ENCODE results near the gene TOPBP1.
"Not testable (repeated sequence)": the region's sequence is repeated elsewhere in the genome, so short reads cannot be mapped to it uniquely, and the experiment has no call there.

The TOPBP1 gene

DNA sequence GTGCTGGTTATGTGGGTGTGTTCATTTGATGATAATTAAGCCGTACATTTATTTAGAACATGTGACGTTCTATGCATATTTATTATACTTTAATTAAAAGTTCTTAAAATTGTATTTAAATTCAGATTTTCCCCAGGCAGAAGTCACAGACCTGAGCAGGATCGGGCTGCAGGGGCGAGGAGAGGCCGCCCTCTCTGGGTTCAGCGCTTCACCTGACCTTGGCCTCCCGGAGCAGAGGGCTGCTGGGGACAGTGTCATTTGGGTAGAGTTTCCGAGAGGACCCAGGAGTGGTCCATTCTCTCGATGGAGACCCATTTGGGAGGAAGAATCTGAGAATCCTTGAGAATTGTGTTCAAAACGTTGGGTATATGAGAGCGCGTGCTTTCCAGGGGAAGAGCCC is 12.0 kb upstream of the TOPBP1 start:
- no peak for DNase-seq

DNA sequence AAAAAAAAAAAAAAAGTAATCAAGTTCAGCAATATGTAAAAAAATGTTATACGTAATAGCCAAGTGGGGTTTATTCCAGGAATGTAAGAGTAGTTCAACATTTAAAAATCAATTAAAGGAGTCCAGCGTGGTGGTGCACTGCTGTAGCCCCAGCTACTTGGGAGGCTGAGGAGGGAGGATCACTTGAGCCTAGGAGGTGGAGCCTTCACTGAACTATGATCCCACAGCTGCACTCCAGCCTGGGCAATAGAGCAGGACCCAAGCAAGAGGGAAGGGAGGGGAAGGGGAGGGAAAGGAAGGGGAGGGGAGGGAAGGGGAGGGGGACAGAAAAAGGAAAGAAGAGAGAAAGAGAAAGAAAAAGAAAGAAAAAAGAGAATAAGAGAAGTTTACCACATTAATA is 10.7 kb upstream of the TOPBP1 start:
- no peak for DNase-seq

DNA sequence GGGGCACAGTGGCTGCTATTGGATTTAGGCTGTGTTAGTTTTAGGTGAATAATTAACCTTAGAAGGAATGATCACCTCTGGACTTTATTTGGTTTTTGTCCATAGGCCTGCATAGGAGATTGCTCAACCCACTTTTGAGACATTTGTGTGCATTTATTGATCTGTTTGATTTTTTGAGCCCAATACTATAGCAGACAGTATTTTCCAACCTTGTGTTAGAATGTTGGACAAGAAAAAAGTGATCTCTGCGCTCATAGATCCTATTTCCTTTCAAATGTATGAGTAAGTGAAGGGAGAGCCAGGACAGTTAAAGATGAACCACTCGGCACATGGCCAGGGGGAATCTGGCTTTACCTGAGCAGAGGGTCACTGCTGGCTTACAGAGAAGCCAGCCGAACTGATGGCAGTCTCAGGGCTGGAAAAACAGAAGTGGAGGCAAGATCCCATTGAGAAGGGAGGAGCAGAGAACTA is 8.8 kb upstream of the TOPBP1 start:
- DNase-seq: no peak

DNA sequence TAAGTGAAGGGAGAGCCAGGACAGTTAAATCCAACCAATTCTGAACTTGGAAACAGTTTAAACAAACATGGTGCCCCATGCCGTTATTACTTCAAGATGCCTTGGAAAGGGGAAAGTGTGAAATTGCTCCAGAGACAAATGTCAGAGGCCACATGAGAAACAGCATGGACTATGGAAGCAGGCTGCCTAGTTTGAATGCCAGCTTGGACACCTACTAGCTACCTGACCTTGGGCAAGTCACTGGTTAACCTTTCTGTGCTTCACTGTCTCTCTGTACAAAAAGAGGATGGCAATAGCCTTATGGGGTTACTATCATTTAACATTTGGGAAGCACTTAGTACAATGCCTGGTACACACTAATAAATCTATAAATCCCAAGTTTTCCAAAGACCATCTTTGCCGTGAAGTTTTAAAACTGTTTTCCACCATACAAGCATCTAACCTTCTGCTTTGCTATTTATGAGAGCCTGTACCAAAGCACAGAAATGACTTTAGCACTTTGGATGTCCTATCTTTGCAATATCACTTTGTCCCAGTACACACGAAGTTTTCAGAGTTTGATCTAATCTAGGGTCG is 8.3 kb upstream of the TOPBP1 start:
- no peak for DNase-seq

DNA sequence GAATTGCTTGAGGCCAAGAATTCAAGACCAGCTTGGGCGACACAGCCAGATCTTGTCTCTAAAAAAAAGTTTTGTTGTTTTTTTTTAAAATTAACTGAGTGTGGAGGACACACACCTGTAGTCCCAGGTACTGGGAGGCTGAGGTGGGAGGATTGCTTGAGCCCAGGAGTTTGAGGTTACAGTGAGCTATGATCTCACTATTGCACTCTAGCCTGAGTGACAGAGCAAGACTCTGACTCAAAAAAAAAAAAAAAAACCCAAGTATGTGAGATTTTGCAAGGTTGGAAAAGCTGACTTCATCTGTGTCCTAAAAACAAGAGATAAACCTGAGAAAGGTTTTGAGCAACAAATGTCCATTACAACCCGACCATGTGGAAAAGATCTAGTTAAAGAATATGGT is 5.4 kb upstream of the TOPBP1 start:
- no peak for DNase-seq

DNA sequence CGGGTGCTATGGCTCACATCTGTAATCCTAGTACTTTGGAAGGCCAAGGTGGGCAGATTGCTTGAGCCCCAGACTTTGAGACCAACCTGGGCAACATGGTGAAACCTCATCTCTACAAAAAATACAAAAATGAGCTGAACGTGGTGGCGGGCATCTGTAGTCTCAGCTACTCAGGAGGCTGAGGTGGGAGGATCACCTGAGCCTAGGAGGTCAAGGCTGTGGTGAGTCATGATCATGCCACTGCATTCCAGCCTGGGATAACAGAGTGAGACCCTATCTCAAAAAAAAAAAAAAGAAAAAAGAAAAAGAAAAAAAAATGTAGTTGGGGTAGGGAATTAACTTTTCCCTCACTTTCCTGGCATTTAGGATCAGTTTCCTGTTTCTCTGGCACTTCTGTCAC is 3.4 kb upstream of the TOPBP1 start:
- not testable (repeated sequence) for DNase-seq

DNA sequence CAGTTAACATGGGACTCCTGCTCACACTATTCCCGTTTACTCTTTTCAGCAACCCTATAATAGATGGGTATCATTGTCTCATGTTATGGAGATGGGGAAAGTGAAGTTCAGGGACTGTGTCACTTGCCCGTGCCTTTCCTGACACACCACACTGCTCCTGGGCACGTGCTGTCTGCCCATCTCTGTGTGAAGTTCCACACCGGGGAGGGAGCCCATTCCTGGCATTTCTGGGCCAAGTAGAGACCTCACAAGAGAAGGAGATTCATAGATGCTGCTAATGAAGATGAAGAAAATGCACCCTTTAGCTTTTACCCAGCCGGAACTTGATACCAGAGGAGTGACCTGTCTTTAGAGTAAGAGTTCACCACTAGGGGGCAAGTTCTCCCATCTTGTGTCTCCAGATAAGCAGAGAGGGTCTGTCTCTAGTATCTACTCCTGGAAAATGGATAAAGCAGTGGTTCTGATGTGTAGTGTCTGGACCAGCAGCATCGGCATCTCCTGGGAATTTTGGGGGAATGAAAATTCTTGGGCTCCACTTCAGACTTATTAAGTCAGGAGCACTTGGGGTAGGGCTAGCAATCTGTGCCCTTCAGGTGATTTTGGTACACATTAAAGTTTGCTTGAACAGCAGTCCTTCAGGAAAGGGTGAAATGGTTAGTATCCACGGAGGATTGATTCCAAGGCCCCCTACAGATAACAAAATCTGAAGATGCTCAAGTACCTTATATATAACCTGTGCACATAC is 2.0 kb upstream of the TOPBP1 start:
- DNase-seq: peak; percentile 78

DNA sequence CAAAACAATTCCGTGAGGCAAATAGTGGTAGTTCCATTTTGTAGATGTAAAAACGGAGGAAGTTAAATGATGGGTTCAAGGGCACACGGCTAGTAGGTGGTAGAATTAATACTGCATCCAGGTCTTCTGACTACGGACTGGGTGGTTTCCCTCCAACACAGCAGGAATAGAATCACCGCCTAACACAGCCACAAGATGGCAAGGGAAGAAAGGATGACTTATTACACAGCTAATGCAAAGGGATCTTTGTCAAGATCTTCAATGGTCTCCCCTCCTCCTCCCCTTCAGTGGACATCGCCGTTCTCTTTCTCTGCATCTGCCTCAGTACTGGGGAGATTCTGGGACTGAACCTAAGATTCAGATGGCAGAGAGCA is 524 bp upstream of the TOPBP1 start:
- DNase-seq: peak; percentile 45

DNA sequence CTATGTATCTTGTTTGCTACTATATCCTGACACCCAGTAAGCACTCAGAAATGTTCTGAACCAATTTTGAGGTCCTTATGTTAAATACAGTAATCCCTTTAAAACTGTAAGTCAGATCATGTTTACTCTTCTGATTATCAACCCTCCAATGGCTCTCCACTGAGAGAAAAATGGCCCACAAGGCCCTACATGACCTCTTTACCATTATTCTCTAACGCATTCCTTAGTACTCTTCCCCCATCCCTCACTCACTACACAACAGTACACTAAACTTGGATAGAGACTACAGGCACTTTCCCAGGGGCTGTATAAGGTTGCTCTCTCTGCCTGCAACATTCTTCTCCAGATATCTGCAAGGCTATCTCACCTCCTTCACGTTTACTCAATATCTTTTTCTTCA is 1.9 kb downstream of the TOPBP1 start:
- no peak for DNase-seq

DNA sequence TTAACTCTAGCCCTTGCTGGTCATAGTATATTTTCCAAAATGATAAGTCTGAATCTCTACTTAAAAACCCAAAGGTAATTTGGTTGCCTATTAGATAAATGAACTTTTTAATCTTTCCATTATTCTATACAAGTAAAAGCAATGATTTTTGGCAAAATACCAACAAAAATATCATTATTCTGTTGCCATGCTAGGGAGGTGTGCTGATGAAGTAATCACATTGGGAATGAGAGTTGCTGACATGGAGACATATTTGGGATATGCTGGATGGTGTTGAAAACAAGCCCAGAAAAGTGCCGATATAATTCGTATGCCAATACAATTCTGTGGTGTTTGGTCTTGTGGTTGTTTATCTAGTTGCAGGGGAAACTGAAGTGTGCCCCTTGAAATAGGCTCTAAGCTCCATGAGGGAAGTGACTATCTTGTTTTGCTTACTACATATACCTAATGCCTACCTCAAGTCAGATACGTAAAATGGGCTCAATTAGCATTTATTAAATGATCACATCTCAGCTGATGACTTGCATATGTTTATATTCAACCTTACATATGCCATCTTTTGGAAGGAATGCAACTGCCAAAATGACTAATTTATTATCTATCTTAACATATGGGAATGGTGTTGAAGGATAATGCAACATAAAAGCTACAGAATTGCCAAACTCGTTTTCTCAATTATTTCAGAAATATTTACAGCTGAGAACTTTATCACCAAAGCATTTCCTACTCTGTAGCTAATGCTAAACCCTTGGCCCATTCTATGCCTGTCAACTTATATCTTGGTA is 5.8 kb downstream of the TOPBP1 start:
- DNase-seq: no peak

- no peak for DNase-seq
Measured at GRCh38 chr3:133649486-133650068, 12.2 kb downstream of the TOPBP1 start.

- no peak for DNase-seq
Measured at GRCh38 chr3:133644768-133645167, 17.0 kb downstream of the TOPBP1 start.

DNA sequence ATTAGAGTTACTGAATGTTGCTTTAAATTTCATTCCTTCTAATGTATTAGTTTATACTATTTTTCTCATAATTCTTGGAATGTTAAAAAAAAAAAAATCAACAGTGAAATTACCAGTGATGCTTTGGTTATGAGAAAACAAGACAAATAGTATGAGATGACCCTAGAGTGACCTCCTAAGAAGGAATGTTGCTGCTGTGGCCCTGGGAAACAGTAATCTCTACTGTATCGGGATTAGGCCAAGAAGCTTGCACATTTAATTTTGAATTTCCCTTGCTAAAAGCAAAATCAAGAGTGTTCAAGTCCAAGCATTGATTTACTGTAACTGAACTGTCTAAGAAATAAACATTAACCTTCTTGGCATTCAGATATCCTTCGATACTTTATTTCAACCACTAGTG is 18.1 kb downstream of the TOPBP1 start:
- no peak for DNase-seq

- DNase-seq: no peak
Measured at GRCh38 chr3:133641254-133641653, 20.5 kb downstream of the TOPBP1 start.

DNA sequence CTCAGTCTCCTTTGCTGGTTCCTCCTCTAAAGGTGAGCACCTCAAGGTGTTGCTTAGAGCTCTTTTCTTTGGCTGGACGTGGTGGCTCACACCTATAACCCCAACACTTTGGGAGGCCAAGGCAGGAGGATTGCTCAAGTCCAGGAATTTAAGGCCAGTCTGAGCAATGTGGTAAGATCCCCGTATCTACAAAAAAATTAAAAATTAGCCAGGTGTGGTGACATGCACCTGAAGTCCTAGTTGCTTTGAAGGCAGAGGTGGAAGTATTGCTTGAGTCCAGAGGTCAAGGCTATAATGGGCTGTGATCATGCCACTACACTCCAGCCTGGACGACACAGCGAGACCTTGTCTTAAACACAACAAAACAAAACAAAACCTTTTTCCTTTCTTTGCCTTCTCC is 28.3 kb downstream of the TOPBP1 start:
- DNase-seq: no peak

- DNase-seq: no peak
Measured at GRCh38 chr3:133629146-133629545, 32.6 kb downstream of the TOPBP1 start.

GRCh38 chr3:133627789-133628188 is 34.0 kb downstream of the TOPBP1 start:
- no peak for DNase-seq

GRCh38 chr3:133620066-133620784 is 41.5 kb downstream of the TOPBP1 start:
- DNase-seq: peak; percentile 29

DNA sequence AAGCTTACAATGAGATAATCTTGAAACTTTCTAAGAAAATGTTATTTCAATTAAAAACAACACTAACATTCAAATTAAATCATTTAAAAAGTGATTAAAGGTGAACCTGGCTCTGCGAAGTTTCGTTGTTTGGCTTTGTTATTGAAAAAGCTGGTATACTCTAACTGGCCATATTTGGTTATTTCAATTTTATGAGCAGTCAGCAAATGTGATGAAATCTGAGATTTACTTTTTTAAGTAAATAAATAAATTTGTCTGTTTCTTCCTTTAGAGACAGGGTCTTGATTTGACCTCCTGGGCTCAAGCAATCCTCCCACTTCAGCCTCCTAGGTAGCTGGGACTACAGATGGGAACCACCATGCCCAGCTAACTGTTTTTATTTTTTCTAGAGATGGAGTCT is 50.2 kb downstream of the TOPBP1 start:
- DNase-seq: no peak

- no peak for DNase-seq
Measured at GRCh38 chr3:133610031-133610430, 51.7 kb downstream of the TOPBP1 start.

GRCh38 chr3:133608388-133608787 is 53.4 kb downstream of the TOPBP1 start:
- DNase-seq: no peak

- no peak for DNase-seq
Measured at GRCh38 chr3:133607816-133608215, 53.9 kb downstream of the TOPBP1 start.

DNA sequence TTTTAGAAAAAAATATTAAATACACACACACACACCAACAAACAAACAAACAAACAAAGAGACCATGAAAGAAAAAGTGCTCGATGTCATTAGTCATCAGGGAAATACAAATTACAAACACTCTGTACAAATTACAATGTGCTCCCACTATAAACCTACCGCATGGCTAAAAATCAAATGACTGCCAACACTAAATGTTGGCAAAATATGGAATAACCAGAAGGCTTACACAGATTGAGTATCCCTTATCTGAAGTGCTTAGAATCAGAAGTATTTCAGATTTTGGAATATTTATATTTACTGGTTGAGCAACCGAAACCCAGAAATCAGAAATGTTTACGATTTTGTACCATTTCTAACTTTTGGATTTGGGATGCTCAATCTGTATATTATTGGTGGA is 54.8 kb downstream of the TOPBP1 start:
- no peak for DNase-seq
